ENCODE data around the gene MED20.

Gene MED20

GRCh38 chr6:41900861-41901260, 20.1 kb downstream of the MED20 start:
- Histone ChIP-seq H3K27ac (ENCODE audit: low read length) (no peak overlapping the region), H3K36me3 (ENCODE audit: control insufficient read depth in 2 of 2, insufficient read depth in 2 of 2, low read length in 2 of 2) (peaks cover 10 to 15% of the 10 kb centered on the region in 2 donors)

GRCh38 chr6:41896281-41896680, 24.7 kb downstream of the MED20 start:
- peak overlapping the region; percentile 59 to 85 for H3K4me3 ChIP-seq (ENCODE audit: low read length in 2 of 2)
- no peaks in the 10 kb centered on the region for H3K27me3 ChIP-seq (ENCODE audit: control insufficient read depth in 1 of 2, insufficient read depth in 2 of 2, low read length in 2 of 2)
- H3K4me1 ChIP-seq (ENCODE audit: control insufficient read depth, insufficient read depth, low read length), result peaks cover 13% of the 10 kb centered on the region
- no peaks in the 10 kb centered on the region for H3K36me3 ChIP-seq (ENCODE audit: control insufficient read depth in 2 of 2, insufficient read depth in 2 of 2, low read length in 2 of 2)
- H3K27ac ChIP-seq (ENCODE audit: low read length), result no peak overlapping the region
- no peaks in the 10 kb centered on the region for H3K9me3 ChIP-seq (ENCODE audit: control insufficient read depth in 2 of 2, low read length in 2 of 2)
- peak overlapping the region in 1 of 2 donors; percentile 59 for H3K9ac ChIP-seq (ENCODE audit: low read length in 2 of 2)

More at GRCh38 chr6:41900861-41901260, 20.1 kb downstream of the MED20 start:
- no peak overlapping the region for H3K4me3 ChIP-seq (ENCODE audit: low read length in 2 of 2)
- peaks cover 5% of the 10 kb centered on the region for H3K4me1 ChIP-seq (ENCODE audit: control insufficient read depth, insufficient read depth, low read length)
- no peak overlapping the region for H3K9ac ChIP-seq (ENCODE audit: low read length in 2 of 2)
- H3K27me3 ChIP-seq (ENCODE audit: control insufficient read depth in 1 of 2, insufficient read depth in 2 of 2, low read length in 2 of 2), result no peaks in the 10 kb centered on the region
- H3K9me3 ChIP-seq (ENCODE audit: control insufficient read depth in 2 of 2, low read length in 2 of 2), result no peaks in the 10 kb centered on the region

- Histone ChIP-seq H3K9me3 (ENCODE audit: control insufficient read depth in 2 of 2, low read length in 2 of 2) (no peaks in the 10 kb centered on the region), H3K9ac (ENCODE audit: low read length in 2 of 2) (peak within 1 kb of the TSS; percentile 59 to 79), H3K4me1 (ENCODE audit: control insufficient read depth, insufficient read depth, low read length) (peaks cover 13% of the 10 kb centered on the region), H3K36me3 (ENCODE audit: control insufficient read depth in 2 of 2, insufficient read depth in 2 of 2, low read length in 2 of 2) (no peaks in the 10 kb centered on the region), H3K27me3 (ENCODE audit: control insufficient read depth in 1 of 2, insufficient read depth in 2 of 2, low read length in 2 of 2) (no peaks in the 10 kb centered on the region), H3K27ac (ENCODE audit: low read length) (peak within 1 kb of the TSS; percentile 67), H3K4me3 (ENCODE audit: low read length in 2 of 2) (peak within 1 kb of the TSS; percentile 59 to 85)
Measured at GRCh38 chr6:41895300-41896233, 25.4 kb downstream of the MED20 start, which contains the start of gene USP49. Gene USP49 (minus strand): TSS chr6:41895375. CDS start chr6:41806983, 88,392 bp downstream.

GRCh38 chr6:41894366-41895299, 26.3 kb downstream of the MED20 start:
- H3K4me1 ChIP-seq (ENCODE audit: control insufficient read depth, insufficient read depth, low read length), result peaks cover 13% of the 10 kb centered on the region
- peak overlapping the region; percentile 59 to 85 for H3K4me3 ChIP-seq (ENCODE audit: low read length in 2 of 2)
- H3K9me3 ChIP-seq (ENCODE audit: control insufficient read depth in 2 of 2, low read length in 2 of 2), result no peaks in the 10 kb centered on the region
- H3K36me3 ChIP-seq (ENCODE audit: control insufficient read depth in 2 of 2, insufficient read depth in 2 of 2, low read length in 2 of 2), result no peaks in the 10 kb centered on the region
- no peak overlapping the region for H3K27ac ChIP-seq (ENCODE audit: low read length)
- no peaks in the 10 kb centered on the region for H3K27me3 ChIP-seq (ENCODE audit: control insufficient read depth in 1 of 2, insufficient read depth in 2 of 2, low read length in 2 of 2)
- H3K9ac ChIP-seq (ENCODE audit: low read length in 2 of 2), result peak overlapping the region; percentile 52 to 60

GRCh38 chr6:41892921-41893564, 27.9 kb downstream of the MED20 start:
- H3K4me3 ChIP-seq (ENCODE audit: low read length in 2 of 2), result no peak overlapping the region
- H3K4me1 ChIP-seq (ENCODE audit: control insufficient read depth, insufficient read depth, low read length), result peaks cover 13% of the 10 kb centered on the region
- H3K9ac ChIP-seq (ENCODE audit: low read length in 2 of 2), result no peak overlapping the region
- H3K27ac ChIP-seq (ENCODE audit: low read length), result no peak overlapping the region
- H3K36me3 ChIP-seq (ENCODE audit: control insufficient read depth in 2 of 2, insufficient read depth in 2 of 2, low read length in 2 of 2), result no peaks in the 10 kb centered on the region
- no peaks in the 10 kb centered on the region for H3K9me3 ChIP-seq (ENCODE audit: control insufficient read depth in 2 of 2, low read length in 2 of 2)
- no peaks in the 10 kb centered on the region for H3K27me3 ChIP-seq (ENCODE audit: control insufficient read depth in 1 of 2, insufficient read depth in 2 of 2, low read length in 2 of 2)

GRCh38 chr6:41887331-41887751, 33.6 kb downstream of the MED20 start:
- H3K4me1 ChIP-seq (ENCODE audit: control insufficient read depth, insufficient read depth, low read length), result no peaks in the 10 kb centered on the region
- no peak overlapping the region for H3K4me3 ChIP-seq (ENCODE audit: low read length in 2 of 2)
- no peaks in the 10 kb centered on the region for H3K9me3 ChIP-seq (ENCODE audit: control insufficient read depth in 2 of 2, low read length in 2 of 2)
- no peaks in the 10 kb centered on the region for H3K36me3 ChIP-seq (ENCODE audit: control insufficient read depth in 2 of 2, insufficient read depth in 2 of 2, low read length in 2 of 2)
- H3K27me3 ChIP-seq (ENCODE audit: control insufficient read depth in 1 of 2, insufficient read depth in 2 of 2, low read length in 2 of 2), result no peaks in the 10 kb centered on the region
- H3K27ac ChIP-seq (ENCODE audit: low read length), result no peak overlapping the region
- H3K9ac ChIP-seq (ENCODE audit: low read length in 2 of 2), result no peak overlapping the region

GRCh38 chr6:41885930-41886329, 35.0 kb downstream of the MED20 start:
- Histone ChIP-seq H3K4me1 (ENCODE audit: control insufficient read depth, insufficient read depth, low read length) (no peaks in the 10 kb centered on the region), H3K4me3 (ENCODE audit: low read length in 2 of 2) (no peak overlapping the region), H3K27me3 (ENCODE audit: control insufficient read depth in 1 of 2, insufficient read depth in 2 of 2, low read length in 2 of 2) (no peaks in the 10 kb centered on the region), H3K36me3 (ENCODE audit: control insufficient read depth in 2 of 2, insufficient read depth in 2 of 2, low read length in 2 of 2) (no peaks in the 10 kb centered on the region), H3K9me3 (ENCODE audit: control insufficient read depth in 2 of 2, low read length in 2 of 2) (no peaks in the 10 kb centered on the region), H3K27ac (ENCODE audit: low read length) (no peak overlapping the region), H3K9ac (ENCODE audit: low read length in 2 of 2) (no peak overlapping the region)

GRCh38 chr6:41884957-41885356, 36.0 kb downstream of the MED20 start:
- Histone ChIP-seq H3K9me3 (ENCODE audit: control insufficient read depth in 2 of 2, low read length in 2 of 2) (no peaks in the 10 kb centered on the region), H3K27ac (ENCODE audit: low read length) (no peak overlapping the region), H3K9ac (ENCODE audit: low read length in 2 of 2) (no peak overlapping the region), H3K4me1 (ENCODE audit: control insufficient read depth, insufficient read depth, low read length) (no peaks in the 10 kb centered on the region), H3K36me3 (ENCODE audit: control insufficient read depth in 2 of 2, insufficient read depth in 2 of 2, low read length in 2 of 2) (no peaks in the 10 kb centered on the region), H3K4me3 (ENCODE audit: low read length in 2 of 2) (no peak overlapping the region), H3K27me3 (ENCODE audit: control insufficient read depth in 1 of 2, insufficient read depth in 2 of 2, low read length in 2 of 2) (no peaks in the 10 kb centered on the region)

GRCh38 chr6:41881506-41881905, 39.4 kb downstream of the MED20 start:
- Histone ChIP-seq H3K9ac (ENCODE audit: low read length in 2 of 2) (no peak overlapping the region), H3K27me3 (ENCODE audit: control insufficient read depth in 1 of 2, insufficient read depth in 2 of 2, low read length in 2 of 2) (no peaks in the 10 kb centered on the region), H3K4me3 (ENCODE audit: low read length in 2 of 2) (no peak overlapping the region), H3K9me3 (ENCODE audit: control insufficient read depth in 2 of 2, low read length in 2 of 2) (no peaks in the 10 kb centered on the region), H3K27ac (ENCODE audit: low read length) (no peak overlapping the region), H3K36me3 (ENCODE audit: control insufficient read depth in 2 of 2, insufficient read depth in 2 of 2, low read length in 2 of 2) (no peaks in the 10 kb centered on the region), H3K4me1 (ENCODE audit: control insufficient read depth, insufficient read depth, low read length) (no peaks in the 10 kb centered on the region)

- Histone ChIP-seq H3K4me3 (ENCODE audit: low read length in 2 of 2) (no peak overlapping the region), H3K9ac (ENCODE audit: low read length in 2 of 2) (no peak overlapping the region), H3K27me3 (ENCODE audit: control insufficient read depth in 1 of 2, insufficient read depth in 2 of 2, low read length in 2 of 2) (no peaks in the 10 kb centered on the region), H3K27ac (ENCODE audit: low read length) (no peak overlapping the region), H3K9me3 (ENCODE audit: control insufficient read depth in 2 of 2, low read length in 2 of 2) (no peaks in the 10 kb centered on the region), H3K4me1 (ENCODE audit: control insufficient read depth, insufficient read depth, low read length) (no peaks in the 10 kb centered on the region), H3K36me3 (ENCODE audit: control insufficient read depth in 2 of 2, insufficient read depth in 2 of 2, low read length in 2 of 2) (no peaks in the 10 kb centered on the region)
Measured at GRCh38 chr6:41878961-41879405, 42.0 kb downstream of the MED20 start.

Data from stomach smooth muscle (tissue), 2 donors.